Large intestine (tissue), 3 donors: ENCODE results near the gene PCDHGB4. TPM values are rescaled to one million over a fixed set of nuclear protein-coding genes. Genes with fewer than 3 reads are reported as not detected.
"Not testable (repeated sequence)": the region's sequence is repeated elsewhere in the genome, so short reads cannot be mapped to it uniquely, and the experiment has no call there.

Experiments
- DNase-seq, 2 donors: peaks; one replicate each; pipeline versions ENCODE4 v3.0.0 to v3.0.0-alpha.2; 2013
- H3K27ac ChIP-seq: one replicate; pipeline ENCODE4 v1.5.1; 2013; ENCODE audit warnings: low read length
- H3K27me3 ChIP-seq: 2 replicates; pipeline ENCODE4 v1.6.1; 2013; ENCODE audit warnings: low read length; ENCODE audit not compliant: control insufficient read depth, insufficient read depth
- H3K36me3 ChIP-seq: 2 replicates; pipeline ENCODE4 v1.6.1; 2013; ENCODE audit warnings: low read length; ENCODE audit not compliant: control insufficient read depth, insufficient read depth
- H3K4me1 ChIP-seq: one replicate; pipeline ENCODE4 v1.6.1; 2013; ENCODE audit warnings: low read length; ENCODE audit not compliant: control insufficient read depth, insufficient read depth
- H3K4me3 ChIP-seq: one replicate; pipeline ENCODE4 v1.5.1; 2013; ENCODE audit warnings: low read length
- H3K9me3 ChIP-seq: one replicate; pipeline ENCODE4 v1.6.1; 2013; ENCODE audit warnings: mild to moderate bottlenecking, low read depth, low read length, moderate library complexity; ENCODE audit not compliant: control insufficient read depth
- WGBS: methylation state at CpG from one replicate; pipeline ENCODE4 v1.1.5; 2013; ENCODE audit warnings: low lambda C conversion rate; ENCODE audit not compliant: insufficient coverage; 5-methylcytosine and 5-hydroxymethylcytosine counted together
- polyA plus RNA-seq: library from polyadenylated mRNA; unstranded; fragments of 120-200 nt; gene quantifications from one replicate; pipeline ENCODE4 v1.2.1, GENCODE V29; 2013

PCDHGB4 gene
- polyA plus RNA-seq, 1 donor = 1.4 TPM

DNA sequence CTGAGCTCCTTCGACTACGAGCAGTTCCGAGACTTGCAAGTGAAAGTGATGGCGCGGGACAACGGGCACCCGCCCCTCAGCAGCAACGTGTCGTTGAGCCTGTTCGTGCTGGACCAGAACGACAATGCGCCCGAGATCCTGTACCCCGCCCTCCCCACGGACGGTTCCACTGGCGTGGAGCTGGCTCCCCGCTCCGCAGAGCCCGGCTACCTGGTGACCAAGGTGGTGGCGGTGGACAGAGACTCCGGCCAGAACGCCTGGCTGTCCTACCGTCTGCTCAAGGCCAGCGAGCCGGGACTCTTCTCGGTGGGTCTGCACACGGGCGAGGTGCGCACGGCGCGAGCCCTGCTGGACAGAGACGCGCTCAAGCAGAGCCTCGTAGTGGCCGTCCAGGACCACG lies 44.8 kb downstream of the PCDHGB4 start:
- not testable (repeated sequence) for H3K4me1 ChIP-seq, DNase-seq, H3K36me3 ChIP-seq, H3K27ac ChIP-seq, H3K4me3 ChIP-seq
- WGBS = no CpG with 5 or more reads among the region's 38 CpGs
- Histone ChIP-seq H3K9me3 (peaks cover 48% of the 10 kb centered on the region), H3K27me3 (peaks cover 39% of the 10 kb centered on the region)

DNA sequence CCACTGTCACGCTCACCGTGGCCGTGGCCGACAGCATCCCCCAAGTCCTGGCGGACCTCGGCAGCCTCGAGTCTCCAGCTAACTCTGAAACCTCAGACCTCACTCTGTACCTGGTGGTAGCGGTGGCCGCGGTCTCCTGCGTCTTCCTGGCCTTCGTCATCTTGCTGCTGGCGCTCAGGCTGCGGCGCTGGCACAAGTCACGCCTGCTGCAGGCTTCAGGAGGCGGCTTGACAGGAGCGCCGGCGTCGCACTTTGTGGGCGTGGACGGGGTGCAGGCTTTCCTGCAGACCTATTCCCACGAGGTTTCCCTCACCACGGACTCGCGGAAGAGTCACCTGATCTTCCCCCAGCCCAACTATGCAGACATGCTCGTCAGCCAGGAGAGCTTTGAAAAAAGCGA lies 45.2 kb downstream of the PCDHGB4 start:
- not testable (repeated sequence) for DNase-seq, H3K27ac ChIP-seq, H3K4me3 ChIP-seq, H3K36me3 ChIP-seq, H3K4me1 ChIP-seq
- H3K9me3 ChIP-seq = peaks cover 43% of the 10 kb centered on the region
- peaks cover 35% of the 10 kb centered on the region for H3K27me3 ChIP-seq
- WGBS = 8% methylated on average over 2 of the region's 29 CpGs

DNA sequence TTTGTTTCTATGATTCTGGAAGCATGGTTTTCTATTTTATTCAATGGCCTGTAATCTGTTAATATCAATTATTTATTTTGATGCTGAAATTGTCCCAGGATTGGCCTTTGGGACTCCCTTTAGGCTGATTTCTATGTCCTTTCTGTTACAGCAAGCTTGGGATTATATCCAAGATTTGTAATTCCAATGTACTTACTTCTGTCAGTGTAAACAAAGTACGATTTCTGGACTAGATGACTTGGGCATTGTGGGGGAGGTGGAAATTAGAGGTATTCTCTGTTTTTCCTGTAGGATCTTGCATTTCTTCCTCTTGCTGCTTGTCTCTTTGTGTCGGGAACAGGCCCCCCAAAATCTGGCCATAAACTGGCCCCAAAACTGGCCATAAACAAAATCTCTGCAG lies 46.5 kb downstream of the PCDHGB4 start:
- no peak overlapping the region for H3K27ac ChIP-seq
- no peaks in the 10 kb centered on the region for H3K4me1 ChIP-seq
- no peaks in the 10 kb centered on the region for H3K36me3 ChIP-seq
- H3K27me3 ChIP-seq = peaks cover 29% of the 10 kb centered on the region
- peaks cover 38% of the 10 kb centered on the region for H3K9me3 ChIP-seq
- no peak for DNase-seq
- WGBS = no CpG with 5 or more reads among the region's 2 CpGs
- no peak overlapping the region for H3K4me3 ChIP-seq

DNA sequence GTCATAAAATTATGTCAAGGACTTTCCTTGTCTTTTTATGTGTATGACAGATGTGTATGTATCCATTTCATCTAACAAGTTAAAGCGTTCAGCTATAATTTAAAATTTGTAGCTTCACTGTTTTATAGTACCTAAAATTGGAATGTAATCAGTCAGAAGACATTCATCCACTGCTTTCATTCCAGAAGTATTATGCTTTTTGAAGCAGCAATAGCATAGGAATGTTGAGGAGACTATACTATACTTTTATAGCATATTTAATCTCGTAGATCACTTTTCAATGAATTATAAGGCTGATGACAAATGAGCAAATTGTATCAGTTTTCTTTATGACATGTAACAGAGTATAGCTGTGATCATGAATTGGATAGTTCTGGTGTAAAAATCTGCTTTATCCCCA lies 49.7 kb downstream of the PCDHGB4 start:
- Histone ChIP-seq H3K27ac (no peak overlapping the region), H3K9me3 (peaks cover 34% of the 10 kb centered on the region), H3K27me3 (peaks cover 9% of the 10 kb centered on the region), H3K4me1 (no peaks in the 10 kb centered on the region), H3K4me3 (no peak overlapping the region), H3K36me3 (no peaks in the 10 kb centered on the region)
- WGBS = 89% methylated on average over 1 of the region's 2 CpGs
- no peak for DNase-seq

GRCh38 chr5:141439411-141440141 lies 52.1 kb downstream of the PCDHGB4 start:
- Histone ChIP-seq H3K36me3 (no peaks in the 10 kb centered on the region), H3K4me1 (no peaks in the 10 kb centered on the region), H3K27ac (no peak overlapping the region), H3K9me3 (peaks cover 21% of the 10 kb centered on the region), H3K27me3 (no peaks in the 10 kb centered on the region), H3K4me3 (no peak overlapping the region)
- no CpG with 5 or more reads among the region's 10 CpGs for WGBS
- no peak for DNase-seq

Other genes starting within 250 kb of the PCDHGB4 start
- 0.96 TPM for gene PCDHB6, start 237.6 kb upstream of the PCDHGB4 start, polyA plus RNA-seq
- 1.3 TPM for gene PCDHB7, start 215.1 kb upstream of the PCDHGB4 start, polyA plus RNA-seq
- gene PCDHB8, start 209.9 kb upstream of the PCDHGB4 start, polyA plus RNA-seq = 0.67 TPM
- 1.1 TPM for gene PCDHB16, start 205.3 kb upstream of the PCDHGB4 start, polyA plus RNA-seq
- 0.73 TPM for gene PCDHB9, start 200.5 kb upstream of the PCDHGB4 start, polyA plus RNA-seq
- 2.9 TPM for gene PCDHB10, start 195.3 kb upstream of the PCDHGB4 start, polyA plus RNA-seq
- 1.1 TPM for gene PCDHB11, start 188.1 kb upstream of the PCDHGB4 start, polyA plus RNA-seq
- 1.2 TPM for gene PCDHB12, start 179.0 kb upstream of the PCDHGB4 start, polyA plus RNA-seq
- 1.4 TPM for gene PCDHB13, start 173.8 kb upstream of the PCDHGB4 start, polyA plus RNA-seq
- gene PCDHB14, start 164.4 kb upstream of the PCDHGB4 start, polyA plus RNA-seq = 2.7 TPM
- 3.0 TPM for gene PCDHB15, start 142.3 kb upstream of the PCDHGB4 start, polyA plus RNA-seq
- 0.04 TPM for gene SLC25A2, start 83.6 kb upstream of the PCDHGB4 start, polyA plus RNA-seq
- gene TAF7, start 66.9 kb upstream of the PCDHGB4 start, polyA plus RNA-seq = 88.9 TPM
- gene PCDHGA1, start 57.2 kb upstream of the PCDHGB4 start, polyA plus RNA-seq = 0.30 TPM
- 1.3 TPM for gene PCDHGA2, start 48.9 kb upstream of the PCDHGB4 start, polyA plus RNA-seq
- 0.96 TPM for gene PCDHGA3, start 43.9 kb upstream of the PCDHGB4 start, polyA plus RNA-seq
- gene PCDHGB1, start 37.6 kb upstream of the PCDHGB4 start, polyA plus RNA-seq = 0.52 TPM
- 0.79 TPM for gene PCDHGA4, start 32.7 kb upstream of the PCDHGB4 start, polyA plus RNA-seq
- 1.0 TPM for gene PCDHGB2, start 27.7 kb upstream of the PCDHGB4 start, polyA plus RNA-seq
- gene PCDHGA5, start 23.5 kb upstream of the PCDHGB4 start, polyA plus RNA-seq = 1.5 TPM
- gene PCDHGB3, start 17.5 kb upstream of the PCDHGB4 start, polyA plus RNA-seq = 0.85 TPM
- gene PCDHGA6, start 13.8 kb upstream of the PCDHGB4 start, polyA plus RNA-seq = 1.9 TPM
- 0.69 TPM for gene PCDHGA7, start 5.0 kb upstream of the PCDHGB4 start, polyA plus RNA-seq
- 0.19 TPM for gene PCDHGA8, start 4.9 kb downstream of the PCDHGB4 start, polyA plus RNA-seq
- gene PCDHGB5, start 10.2 kb downstream of the PCDHGB4 start, polyA plus RNA-seq = 1.8 TPM
- gene PCDHGA9, start 15.1 kb downstream of the PCDHGB4 start, polyA plus RNA-seq = 1.9 TPM
- gene PCDHGB6, start 20.3 kb downstream of the PCDHGB4 start, polyA plus RNA-seq = 2.9 TPM
- gene PCDHGA10, start 25.3 kb downstream of the PCDHGB4 start, polyA plus RNA-seq = 2.1 TPM
- 3.6 TPM for gene PCDHGB7, start 30.0 kb downstream of the PCDHGB4 start, polyA plus RNA-seq
- gene PCDHGA11, start 33.4 kb downstream of the PCDHGB4 start, polyA plus RNA-seq = 1.4 TPM
- 0.81 TPM for gene PCDHGA12, start 42.8 kb downstream of the PCDHGB4 start, polyA plus RNA-seq
- gene PCDHGC3, start 88.3 kb downstream of the PCDHGB4 start, polyA plus RNA-seq = 30.4 TPM
- gene PCDHGC4, start 97.3 kb downstream of the PCDHGB4 start, polyA plus RNA-seq = 1.7 TPM
- gene PCDHGC5, start 101.4 kb downstream of the PCDHGB4 start, polyA plus RNA-seq = 0.39 TPM
- 89.4 TPM for gene DIAPH1, start 231.3 kb downstream of the PCDHGB4 start, polyA plus RNA-seq
- 71.5 TPM for gene HDAC3, start 249.2 kb downstream of the PCDHGB4 start, polyA plus RNA-seq
- gene RELL2, start 249.3 kb downstream of the PCDHGB4 start, polyA plus RNA-seq = 2.0 TPM